Femur (tissue), 1 donor: ENCODE results near the gene CYTH3.
"Not testable (repeated sequence)": the region's sequence is repeated elsewhere in the genome, so short reads cannot be mapped to it uniquely, and the experiment has no call there.

Source experiments
- DNase-seq: peaks from one replicate; pipeline ENCODE4 v3.0.0-alpha.2; 2017

CYTH3 gene

DNA sequence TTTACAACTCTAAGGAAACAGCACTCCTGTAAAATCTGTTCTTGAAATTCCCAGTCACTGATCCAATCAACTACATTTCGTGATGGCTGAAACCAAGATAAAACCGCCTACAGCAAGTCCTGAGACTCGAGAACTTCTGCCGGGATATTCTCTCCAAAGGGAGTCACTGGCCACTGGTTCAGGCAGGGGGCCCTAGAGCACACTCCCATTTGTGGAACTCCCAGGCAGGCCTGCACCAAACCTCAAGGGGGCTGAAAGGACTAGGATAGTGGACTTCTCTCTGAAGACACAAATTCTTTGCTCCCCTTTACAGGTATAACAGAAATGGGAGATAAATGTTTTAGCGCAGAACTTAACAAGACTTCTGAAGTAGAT is 16.3 kb downstream of the CYTH3 start:
- DNase-seq = no peak

DNA sequence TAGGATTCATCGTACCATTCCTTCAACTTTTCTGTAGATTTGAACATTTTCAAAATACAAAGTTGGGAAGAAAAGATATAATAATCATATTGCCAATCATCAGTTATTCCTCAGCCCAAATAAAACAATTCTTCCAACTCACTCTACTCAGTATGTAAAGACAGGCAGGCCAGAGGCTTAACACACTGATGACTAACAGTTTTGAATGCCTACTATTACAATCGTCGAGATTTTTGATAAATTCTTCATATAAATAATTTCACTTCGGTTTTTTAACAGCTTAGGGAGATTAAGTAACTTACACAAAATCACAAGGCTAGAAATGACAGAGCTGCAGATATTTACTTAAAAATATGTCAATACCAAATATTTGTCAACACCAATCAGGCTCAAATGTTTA is 17.6 kb downstream of the CYTH3 start:
- DNase-seq = no peak

DNA sequence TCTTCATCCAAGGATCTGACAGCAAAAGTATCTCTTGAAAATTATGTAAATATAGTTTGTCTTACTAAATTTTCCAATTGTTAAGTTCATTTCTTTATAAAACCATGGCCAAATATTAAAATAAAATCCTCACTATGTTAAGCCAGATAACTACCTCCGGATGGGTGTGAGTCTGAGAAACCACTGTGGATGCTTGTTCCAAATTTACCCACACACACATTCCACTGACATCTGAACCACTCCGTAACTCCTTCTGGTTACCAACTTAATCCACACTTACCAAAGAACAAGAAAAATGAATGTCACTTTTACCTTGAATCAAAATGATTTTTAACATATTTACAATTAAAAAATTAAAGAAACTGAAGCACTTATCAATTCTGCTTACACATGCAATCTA is 19.7 kb downstream of the CYTH3 start:
- no peak for DNase-seq

GRCh38 chr7:6252341-6252746 is 20.1 kb downstream of the CYTH3 start:
- DNase-seq = no peak

DNA sequence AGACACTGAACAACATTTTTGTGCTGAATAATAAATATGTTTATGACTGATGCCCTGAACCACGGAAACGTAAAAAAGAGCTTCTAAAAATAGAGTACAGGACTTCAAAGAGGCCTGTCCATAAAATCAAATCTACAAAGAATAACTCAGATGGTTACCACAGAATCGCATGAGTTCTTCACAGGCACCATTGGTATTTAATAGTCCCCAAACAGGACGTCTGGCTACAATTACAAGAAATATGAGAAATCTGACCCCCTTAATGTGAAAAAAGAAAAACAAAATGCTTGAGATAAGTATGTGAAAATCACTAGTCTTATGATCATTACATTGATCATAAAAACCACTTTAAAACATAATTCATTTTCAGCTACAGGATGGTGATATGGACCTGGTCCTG is 20.8 kb downstream of the CYTH3 start:
- no peak for DNase-seq

DNA sequence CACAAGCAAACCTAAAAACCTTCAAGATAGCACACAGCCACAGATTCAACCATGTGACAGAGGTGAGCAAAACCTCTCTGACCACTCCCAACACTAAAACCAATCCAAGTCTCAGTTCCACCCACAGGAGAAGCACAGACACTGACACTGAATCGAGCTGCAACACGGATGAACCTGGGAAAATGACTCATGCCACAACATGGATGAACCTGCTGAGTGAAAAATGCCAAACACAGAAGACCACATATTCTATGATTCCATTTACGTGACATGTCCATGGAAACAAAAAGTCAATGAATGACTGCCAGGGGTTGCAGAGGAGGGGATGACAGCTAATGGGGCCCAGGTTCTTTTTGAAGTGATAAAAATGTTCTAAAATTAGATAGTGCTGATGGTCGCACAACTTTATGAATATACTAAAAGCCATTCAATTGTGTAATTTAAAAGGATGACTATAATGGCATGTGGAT is 22.0 kb downstream of the CYTH3 start:
- DNase-seq = no peak

GRCh38 chr7:6249043-6249442 is 23.4 kb downstream of the CYTH3 start:
- no peak for DNase-seq

- DNase-seq = no peak
Measured at GRCh38 chr7:6248581-6248980, 23.8 kb downstream of the CYTH3 start.

DNA sequence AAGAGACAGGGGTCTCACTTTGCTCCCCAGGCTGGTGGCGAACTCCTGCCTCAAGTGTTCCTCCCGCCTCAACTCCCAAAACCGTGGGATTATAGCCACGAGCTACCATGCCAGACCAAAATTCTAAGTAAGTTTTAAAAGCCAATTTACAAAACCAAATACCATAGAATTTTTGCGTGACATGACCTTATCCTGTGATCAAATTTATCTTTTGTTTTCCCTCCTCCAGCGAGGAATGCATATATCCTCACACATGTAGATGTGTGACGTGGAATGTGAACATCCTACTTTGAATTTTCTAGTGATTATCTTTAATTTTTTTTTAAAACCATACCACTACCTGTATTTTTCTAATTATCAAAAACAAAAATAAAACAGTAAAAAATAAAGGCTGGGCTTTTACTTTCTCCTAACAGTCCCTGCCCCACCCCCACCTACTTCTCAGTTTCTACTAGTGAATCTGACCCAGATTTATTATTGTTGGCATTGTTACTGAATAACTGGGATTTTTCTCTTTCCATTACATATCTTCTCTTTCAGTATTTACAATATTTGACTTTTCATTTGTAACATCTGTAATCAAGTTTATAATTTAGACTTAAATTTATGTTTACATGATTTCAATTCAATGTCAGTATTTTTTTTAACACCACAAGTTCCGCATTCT is 26.0 kb downstream of the CYTH3 start:
- DNase-seq = no peak

DNA sequence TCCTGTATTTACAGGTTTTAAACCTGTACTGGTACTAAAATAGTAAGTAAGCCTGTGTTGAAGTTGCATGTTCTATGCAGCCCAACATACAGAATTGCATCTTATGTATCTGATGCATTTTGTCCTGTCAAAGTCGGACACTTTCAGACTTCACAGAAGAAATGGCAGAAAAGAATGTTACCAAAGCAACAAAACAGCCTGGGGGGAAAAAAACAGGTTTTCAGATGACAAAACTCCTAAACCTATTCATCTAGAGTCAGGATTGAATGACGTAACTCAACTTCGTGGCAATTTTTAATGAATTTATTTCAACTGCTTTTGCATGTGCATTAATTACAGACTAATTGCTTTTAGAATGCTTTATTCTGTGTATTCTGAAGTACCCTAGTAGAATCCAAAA is 28.4 kb downstream of the CYTH3 start:
- no peak for DNase-seq

GRCh38 chr7:6243168-6243567 is 29.3 kb downstream of the CYTH3 start:
- DNase-seq = no peak

DNA sequence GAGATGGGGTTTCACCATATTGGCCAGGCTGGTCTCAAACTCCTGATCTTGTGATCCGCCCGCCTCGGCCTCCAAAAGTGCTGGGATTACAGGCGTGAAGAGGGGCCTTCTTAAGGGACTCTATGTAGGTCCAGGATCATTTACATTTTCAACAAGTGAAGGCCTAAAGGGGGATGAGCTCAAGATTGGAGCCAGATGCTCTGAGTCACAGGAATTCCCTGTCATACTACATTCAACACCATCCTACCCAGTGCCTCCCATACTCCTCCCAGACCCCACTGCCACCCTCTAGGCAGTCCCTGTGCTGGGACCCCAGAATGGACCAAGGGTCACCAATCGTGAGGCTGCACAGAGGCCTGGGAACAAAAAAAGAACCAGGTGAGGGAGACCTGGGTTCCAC is 29.9 kb downstream of the CYTH3 start:
- no peak for DNase-seq

- no peak for DNase-seq
Measured at GRCh38 chr7:6241607-6241973, 30.8 kb downstream of the CYTH3 start.

- no peak for DNase-seq
Measured at GRCh38 chr7:6238309-6238925, 34.0 kb downstream of the CYTH3 start.

DNA sequence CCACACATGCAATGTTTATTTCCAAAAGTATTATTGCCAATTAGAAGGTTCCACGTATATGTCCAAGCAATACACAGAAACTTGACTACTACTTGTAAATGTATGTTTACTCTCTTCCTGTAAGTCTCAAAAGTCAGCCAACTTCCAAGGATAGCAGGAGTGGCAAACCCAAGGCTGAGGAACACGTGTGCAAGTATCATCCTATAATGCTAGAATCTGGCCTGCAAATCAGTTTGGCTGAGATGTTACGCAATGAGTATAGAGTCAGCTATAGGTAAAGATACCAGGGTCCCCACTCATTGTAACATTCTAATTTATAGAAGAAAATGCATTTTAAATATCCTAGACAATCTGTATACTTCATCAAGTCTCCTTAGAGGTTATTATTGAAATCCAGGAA is 34.7 kb downstream of the CYTH3 start:
- no peak for DNase-seq

- no peak for DNase-seq
Measured at GRCh38 chr7:6237011-6237410, 35.4 kb downstream of the CYTH3 start.

DNA sequence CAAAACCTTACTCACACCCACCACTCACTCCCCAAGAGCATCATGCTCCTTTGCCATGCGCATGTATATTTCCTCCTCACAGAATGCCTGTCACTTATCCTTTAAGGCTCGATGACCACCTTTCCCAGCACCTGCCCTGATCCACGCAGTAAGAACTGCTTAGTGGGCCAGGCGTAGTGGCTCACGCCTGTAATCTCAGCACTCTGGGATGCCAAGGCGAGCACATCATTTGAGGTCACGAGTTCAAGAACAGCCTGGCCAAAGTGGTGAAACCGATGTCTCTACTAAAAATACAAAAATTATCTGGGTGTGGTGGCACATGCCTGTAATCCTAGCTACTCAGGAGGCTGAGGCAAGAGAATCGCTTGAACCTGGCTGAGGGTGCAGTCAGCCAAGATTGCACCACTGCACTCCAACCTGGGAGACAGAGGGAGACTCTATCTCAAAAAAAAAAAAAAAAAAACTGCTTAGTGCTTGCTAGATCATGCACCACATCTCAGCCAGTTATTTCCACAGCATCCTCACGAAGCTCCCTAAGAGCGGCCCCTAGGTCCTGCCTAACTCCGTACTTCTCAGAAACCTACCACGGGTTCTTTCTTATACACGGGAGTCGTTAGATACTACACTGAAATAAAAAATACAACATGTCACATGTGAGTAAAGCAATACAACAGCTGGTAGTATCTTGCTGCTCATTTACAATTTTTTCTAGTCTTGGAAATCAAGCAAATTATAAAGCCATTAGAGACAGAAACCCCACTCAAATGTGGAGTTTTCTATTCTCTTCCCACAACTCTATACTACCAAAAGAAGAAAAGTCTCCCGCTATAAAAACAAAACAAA is 37.2 kb downstream of the CYTH3 start:
- no peak for DNase-seq

DNA sequence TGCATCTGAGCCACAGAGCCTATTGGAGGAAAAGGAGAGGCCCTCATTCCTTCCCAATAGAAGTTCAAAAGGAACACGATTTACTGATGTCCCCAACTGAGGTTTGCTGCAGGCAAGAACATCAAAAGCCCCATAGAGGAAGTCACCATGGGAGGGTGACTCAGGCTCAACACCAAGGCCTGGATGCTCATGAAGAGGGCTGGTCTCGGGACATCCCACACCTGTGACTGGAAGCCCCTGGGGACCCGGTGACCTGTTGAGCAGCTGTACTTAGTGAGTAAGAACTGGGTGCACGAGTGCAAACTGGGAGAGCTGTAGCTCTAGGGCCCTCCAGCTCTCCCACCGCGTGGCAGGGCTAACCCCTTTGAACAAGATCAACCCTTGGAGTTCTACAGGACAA is 38.0 kb downstream of the CYTH3 start:
- no peak for DNase-seq

- peak; percentile 51 for DNase-seq
Measured at GRCh38 chr7:6232534-6232933, 39.9 kb downstream of the CYTH3 start.

- no peak for DNase-seq
Measured at GRCh38 chr7:6232116-6232515, 40.3 kb downstream of the CYTH3 start.

DNA sequence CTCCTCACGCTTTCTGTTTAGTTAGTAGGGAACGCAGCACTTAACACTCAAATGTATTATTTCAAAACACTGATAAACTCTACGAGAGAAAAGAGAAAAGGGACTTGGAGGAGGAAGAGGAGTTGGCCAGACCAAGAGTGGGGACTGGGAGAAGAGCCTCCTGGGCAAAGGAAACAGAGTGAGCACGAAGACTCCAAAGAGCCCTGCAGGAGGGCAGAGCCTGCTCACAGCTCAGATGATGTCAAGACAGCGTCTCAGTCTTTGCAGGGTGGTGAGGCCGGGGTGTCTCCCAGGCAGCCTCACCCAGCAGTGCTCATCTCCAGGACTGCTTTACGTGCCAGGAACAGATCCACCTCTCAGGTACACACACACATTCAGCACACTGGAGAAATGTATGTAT is 41.2 kb downstream of the CYTH3 start:
- DNase-seq = no peak

DNA sequence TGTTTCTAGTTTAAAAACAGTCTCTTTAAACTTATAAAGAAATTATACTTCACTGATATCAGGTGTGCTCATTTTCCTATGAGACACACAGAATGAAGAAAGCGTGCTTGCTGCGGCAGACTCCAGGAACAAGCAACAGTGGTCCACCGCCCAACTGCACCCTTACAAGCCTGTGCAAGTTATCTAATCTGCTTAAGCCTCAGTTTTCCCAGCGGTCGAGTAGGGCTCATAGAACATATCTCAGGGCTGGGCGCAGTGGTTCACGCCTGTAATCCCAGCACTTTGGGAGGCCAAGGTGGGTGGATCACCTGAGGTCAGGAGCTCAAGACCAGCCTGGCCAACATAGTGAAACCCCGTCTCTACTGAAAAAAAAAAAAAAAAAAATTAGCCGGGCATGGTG is 43.1 kb downstream of the CYTH3 start:
- not testable (repeated sequence) for DNase-seq

DNA sequence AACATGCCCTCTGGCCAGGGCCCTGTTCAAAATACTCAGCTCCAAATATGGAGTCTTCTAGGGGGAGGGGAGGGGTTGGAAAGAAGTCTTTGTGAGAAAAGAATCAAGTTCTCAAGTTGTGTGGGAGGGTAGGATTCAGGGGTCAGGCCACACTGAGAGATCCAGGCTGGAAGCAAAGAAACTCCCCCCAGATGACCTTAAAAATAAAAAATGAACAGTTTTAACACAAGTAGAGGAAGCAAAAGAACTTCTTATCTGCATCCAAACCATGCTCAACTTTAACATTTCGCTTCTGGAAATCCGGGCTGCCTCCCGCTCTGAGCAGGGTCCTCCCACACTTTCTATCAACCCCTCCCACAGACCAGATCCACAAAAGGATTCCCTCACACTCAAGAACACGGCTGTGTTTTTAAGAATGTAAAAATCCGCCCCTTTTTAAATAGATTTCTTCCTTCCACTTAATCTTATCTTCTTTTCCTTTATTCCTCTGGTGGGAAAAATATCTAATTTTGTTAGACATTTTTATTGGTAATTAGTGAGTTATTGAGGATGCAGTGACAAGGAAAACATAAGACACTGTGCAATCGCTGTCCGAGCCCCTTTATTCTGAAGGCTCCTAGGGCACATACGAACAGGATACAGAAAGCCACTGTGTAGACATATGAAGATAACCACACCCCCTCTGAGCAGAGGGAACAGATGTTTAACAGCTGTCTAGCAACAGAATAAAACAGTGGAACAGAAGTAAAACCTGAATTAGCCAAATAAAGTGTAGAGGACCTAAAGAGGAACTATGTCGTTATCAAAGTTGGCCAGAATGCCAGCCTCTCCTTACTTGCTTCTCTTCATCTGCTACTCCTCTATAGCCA is 43.8 kb downstream of the CYTH3 start:
- DNase-seq = peak; percentile 67
